ENCODE results near the gene FAT2.

FAT2 gene

GRCh38 chr5:151572657-151573368 is 18.3 kb downstream of the FAT2 start:
- Histone ChIP-seq H3K27me3 (replicated peaks; ENCODE audit: control insufficient read depth, insufficient read depth, low read length, poor library complexity, severe bottlenecking) (no peaks in the 10 kb centered on the region), H3K4me3 (ENCODE audit: insufficient read depth, low read depth, low read length, poor library complexity, severe bottlenecking) (no peak overlapping the region), H3K36me3 (ENCODE audit: control insufficient read depth, insufficient read depth, low read length) (no peaks in the 10 kb centered on the region), H3K9me3 (ENCODE audit: control insufficient read depth, low read length) (no peaks in the 10 kb centered on the region), H3K27ac (ENCODE audit: insufficient read depth, low read length, poor library complexity, severe bottlenecking) (no peak overlapping the region), H3K4me1 (ENCODE audit: control insufficient read depth, insufficient read depth, low read length, poor library complexity, severe bottlenecking) (no peaks in the 10 kb centered on the region)
- DNase-seq, result no peak

- DNase-seq, result no peak
- H3K36me3 ChIP-seq (ENCODE audit: control insufficient read depth, insufficient read depth, low read length), result no peaks in the 10 kb centered on the region
- no peak overlapping the region for H3K27ac ChIP-seq (ENCODE audit: insufficient read depth, low read length, poor library complexity, severe bottlenecking)
- H3K27me3 ChIP-seq (replicated peaks; ENCODE audit: control insufficient read depth, insufficient read depth, low read length, poor library complexity, severe bottlenecking), result no peaks in the 10 kb centered on the region
- no peaks in the 10 kb centered on the region for H3K4me1 ChIP-seq (ENCODE audit: control insufficient read depth, insufficient read depth, low read length, poor library complexity, severe bottlenecking)
- no peaks in the 10 kb centered on the region for H3K9me3 ChIP-seq (ENCODE audit: control insufficient read depth, low read length)
- no peak overlapping the region for H3K4me3 ChIP-seq (ENCODE audit: insufficient read depth, low read depth, low read length, poor library complexity, severe bottlenecking)
Measured at GRCh38 chr5:151571270-151572173, 19.6 kb downstream of the FAT2 start.

GRCh38 chr5:151570512-151571269 is 20.4 kb downstream of the FAT2 start:
- Histone ChIP-seq H3K9me3 (ENCODE audit: control insufficient read depth, low read length) (no peaks in the 10 kb centered on the region), H3K4me1 (ENCODE audit: control insufficient read depth, insufficient read depth, low read length, poor library complexity, severe bottlenecking) (no peaks in the 10 kb centered on the region), H3K4me3 (ENCODE audit: insufficient read depth, low read depth, low read length, poor library complexity, severe bottlenecking) (no peak overlapping the region), H3K27ac (ENCODE audit: insufficient read depth, low read length, poor library complexity, severe bottlenecking) (no peak overlapping the region), H3K27me3 (replicated peaks; ENCODE audit: control insufficient read depth, insufficient read depth, low read length, poor library complexity, severe bottlenecking) (no peaks in the 10 kb centered on the region), H3K36me3 (ENCODE audit: control insufficient read depth, insufficient read depth, low read length) (no peaks in the 10 kb centered on the region)
- no peak for DNase-seq

- Histone ChIP-seq H3K27ac (ENCODE audit: insufficient read depth, low read length, poor library complexity, severe bottlenecking) (no peak overlapping the region), H3K4me3 (ENCODE audit: insufficient read depth, low read depth, low read length, poor library complexity, severe bottlenecking) (no peak overlapping the region), H3K4me1 (ENCODE audit: control insufficient read depth, insufficient read depth, low read length, poor library complexity, severe bottlenecking) (no peaks in the 10 kb centered on the region), H3K27me3 (replicated peaks; ENCODE audit: control insufficient read depth, insufficient read depth, low read length, poor library complexity, severe bottlenecking) (no peaks in the 10 kb centered on the region), H3K36me3 (ENCODE audit: control insufficient read depth, insufficient read depth, low read length) (no peaks in the 10 kb centered on the region), H3K9me3 (ENCODE audit: control insufficient read depth, low read length) (no peaks in the 10 kb centered on the region)
- no peak for DNase-seq
Measured at GRCh38 chr5:151570058-151570457, 21.1 kb downstream of the FAT2 start.

DNA sequence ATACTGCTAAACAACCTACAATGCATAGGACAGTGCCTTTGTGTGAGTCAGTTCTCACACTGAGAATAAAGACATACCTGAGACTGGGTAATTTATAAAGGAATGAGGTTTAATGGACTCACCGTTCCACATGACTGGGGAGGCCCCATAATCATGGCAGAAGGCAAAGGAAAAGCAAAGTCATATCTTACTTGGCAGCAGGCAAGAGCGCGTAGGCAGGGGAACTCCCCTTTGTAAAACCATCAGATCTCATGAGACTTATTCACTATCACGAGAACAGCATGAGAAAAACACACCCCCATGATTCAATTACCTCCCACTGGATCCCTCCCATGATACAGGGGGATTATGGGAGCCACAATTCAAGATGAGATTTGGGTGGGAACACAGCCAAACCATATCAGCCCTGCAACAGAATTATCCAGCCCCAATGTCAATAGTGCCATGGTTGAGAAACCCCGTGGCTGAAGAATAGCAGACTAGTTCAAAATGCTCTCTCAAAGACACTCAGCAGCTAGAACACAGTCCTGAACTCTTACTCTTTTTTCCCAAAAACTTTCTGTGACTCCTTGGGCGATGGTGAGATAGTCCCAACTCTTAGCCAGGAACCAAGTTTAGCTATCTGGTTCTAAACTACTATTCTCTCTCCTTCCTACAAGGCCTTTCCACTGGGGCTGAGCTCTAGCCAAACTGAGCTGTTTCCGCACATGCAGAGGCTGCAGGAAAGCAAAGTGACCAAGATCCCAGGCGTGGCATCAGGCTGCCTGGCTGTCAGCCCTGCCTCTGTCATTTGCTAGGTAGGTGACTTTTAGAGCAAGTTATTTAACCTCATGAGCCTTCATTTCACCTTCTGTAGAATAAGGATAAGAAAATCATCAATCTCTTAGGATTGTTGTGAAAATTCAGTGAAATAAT is 21.7 kb downstream of the FAT2 start:
- Histone ChIP-seq H3K4me1 (ENCODE audit: control insufficient read depth, insufficient read depth, low read length, poor library complexity, severe bottlenecking) (no peaks in the 10 kb centered on the region), H3K9me3 (ENCODE audit: control insufficient read depth, low read length) (no peaks in the 10 kb centered on the region), H3K4me3 (ENCODE audit: insufficient read depth, low read depth, low read length, poor library complexity, severe bottlenecking) (no peak overlapping the region), H3K27ac (ENCODE audit: insufficient read depth, low read length, poor library complexity, severe bottlenecking) (no peak overlapping the region), H3K36me3 (ENCODE audit: control insufficient read depth, insufficient read depth, low read length) (no peaks in the 10 kb centered on the region), H3K27me3 (replicated peaks; ENCODE audit: control insufficient read depth, insufficient read depth, low read length, poor library complexity, severe bottlenecking) (no peaks in the 10 kb centered on the region)
- no peak for DNase-seq

- Histone ChIP-seq H3K4me3 (ENCODE audit: insufficient read depth, low read depth, low read length, poor library complexity, severe bottlenecking) (no peak overlapping the region), H3K9me3 (ENCODE audit: control insufficient read depth, low read length) (no peaks in the 10 kb centered on the region), H3K4me1 (ENCODE audit: control insufficient read depth, insufficient read depth, low read length, poor library complexity, severe bottlenecking) (no peaks in the 10 kb centered on the region), H3K36me3 (ENCODE audit: control insufficient read depth, insufficient read depth, low read length) (no peaks in the 10 kb centered on the region), H3K27ac (ENCODE audit: insufficient read depth, low read length, poor library complexity, severe bottlenecking) (no peak overlapping the region), H3K27me3 (replicated peaks; ENCODE audit: control insufficient read depth, insufficient read depth, low read length, poor library complexity, severe bottlenecking) (no peaks in the 10 kb centered on the region)
- DNase-seq, result no peak
Measured at GRCh38 chr5:151568036-151568435, 23.1 kb downstream of the FAT2 start.

- DNase-seq, result no peak
- Histone ChIP-seq H3K36me3 (ENCODE audit: control insufficient read depth, insufficient read depth, low read length) (no peaks in the 10 kb centered on the region), H3K9me3 (ENCODE audit: control insufficient read depth, low read length) (no peaks in the 10 kb centered on the region), H3K4me1 (ENCODE audit: control insufficient read depth, insufficient read depth, low read length, poor library complexity, severe bottlenecking) (no peaks in the 10 kb centered on the region), H3K27ac (ENCODE audit: insufficient read depth, low read length, poor library complexity, severe bottlenecking) (no peak overlapping the region), H3K4me3 (ENCODE audit: insufficient read depth, low read depth, low read length, poor library complexity, severe bottlenecking) (no peak overlapping the region), H3K27me3 (replicated peaks; ENCODE audit: control insufficient read depth, insufficient read depth, low read length, poor library complexity, severe bottlenecking) (no peaks in the 10 kb centered on the region)
Measured at GRCh38 chr5:151565971-151566370, 25.2 kb downstream of the FAT2 start.

DNA sequence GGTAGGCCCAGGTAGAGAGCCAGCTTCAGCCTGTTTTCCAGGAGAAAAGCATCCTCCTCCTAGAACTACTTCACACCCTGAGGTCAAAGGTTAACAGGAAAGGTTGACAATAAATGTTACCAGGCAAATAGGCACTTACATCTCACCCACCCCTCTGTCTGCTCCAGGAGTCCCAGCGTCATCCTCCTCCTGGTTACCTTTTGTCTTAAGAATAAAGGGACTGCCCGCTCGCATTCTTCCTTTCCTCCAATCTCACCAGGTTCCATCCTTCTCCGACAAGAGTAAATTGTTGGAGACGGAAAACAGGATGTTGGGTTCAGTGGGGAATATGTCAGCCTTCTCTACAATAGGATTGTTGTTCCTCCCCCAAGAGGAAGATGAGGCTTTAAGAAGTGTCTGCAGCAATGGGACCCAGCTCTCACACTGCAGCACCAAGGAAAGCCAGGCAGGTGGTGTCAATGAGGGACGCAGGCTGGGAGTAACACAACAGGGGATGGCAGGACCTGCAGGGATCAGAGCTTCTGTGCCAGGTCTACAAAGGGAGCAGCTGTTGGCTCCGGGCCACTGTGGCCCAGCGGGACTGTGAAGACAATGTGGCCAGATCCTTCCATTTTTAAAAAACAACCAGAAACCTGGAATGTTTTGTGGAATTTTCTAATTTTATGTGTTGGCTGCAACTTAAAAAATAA is 29.0 kb downstream of the FAT2 start:
- Histone ChIP-seq H3K27ac (ENCODE audit: insufficient read depth, low read length, poor library complexity, severe bottlenecking) (no peak overlapping the region), H3K4me3 (ENCODE audit: insufficient read depth, low read depth, low read length, poor library complexity, severe bottlenecking) (no peak overlapping the region), H3K27me3 (replicated peaks; ENCODE audit: control insufficient read depth, insufficient read depth, low read length, poor library complexity, severe bottlenecking) (no peaks in the 10 kb centered on the region), H3K4me1 (ENCODE audit: control insufficient read depth, insufficient read depth, low read length, poor library complexity, severe bottlenecking) (no peaks in the 10 kb centered on the region), H3K36me3 (ENCODE audit: control insufficient read depth, insufficient read depth, low read length) (no peaks in the 10 kb centered on the region), H3K9me3 (ENCODE audit: control insufficient read depth, low read length) (no peaks in the 10 kb centered on the region)
- DNase-seq, result no peak

GRCh38 chr5:151557951-151558350 is 33.2 kb downstream of the FAT2 start:
- no peaks in the 10 kb centered on the region for H3K27me3 ChIP-seq (replicated peaks; ENCODE audit: control insufficient read depth, insufficient read depth, low read length, poor library complexity, severe bottlenecking)
- H3K27ac ChIP-seq (ENCODE audit: insufficient read depth, low read length, poor library complexity, severe bottlenecking), result no peak overlapping the region
- no peaks in the 10 kb centered on the region for H3K36me3 ChIP-seq (ENCODE audit: control insufficient read depth, insufficient read depth, low read length)
- H3K4me1 ChIP-seq (ENCODE audit: control insufficient read depth, insufficient read depth, low read length, poor library complexity, severe bottlenecking), result no peaks in the 10 kb centered on the region
- DNase-seq, result no peak
- H3K4me3 ChIP-seq (ENCODE audit: insufficient read depth, low read depth, low read length, poor library complexity, severe bottlenecking), result no peak overlapping the region
- no peaks in the 10 kb centered on the region for H3K9me3 ChIP-seq (ENCODE audit: control insufficient read depth, low read length)
